ENCODE data around the gene SIX5.

The SIX5 gene

DNA sequence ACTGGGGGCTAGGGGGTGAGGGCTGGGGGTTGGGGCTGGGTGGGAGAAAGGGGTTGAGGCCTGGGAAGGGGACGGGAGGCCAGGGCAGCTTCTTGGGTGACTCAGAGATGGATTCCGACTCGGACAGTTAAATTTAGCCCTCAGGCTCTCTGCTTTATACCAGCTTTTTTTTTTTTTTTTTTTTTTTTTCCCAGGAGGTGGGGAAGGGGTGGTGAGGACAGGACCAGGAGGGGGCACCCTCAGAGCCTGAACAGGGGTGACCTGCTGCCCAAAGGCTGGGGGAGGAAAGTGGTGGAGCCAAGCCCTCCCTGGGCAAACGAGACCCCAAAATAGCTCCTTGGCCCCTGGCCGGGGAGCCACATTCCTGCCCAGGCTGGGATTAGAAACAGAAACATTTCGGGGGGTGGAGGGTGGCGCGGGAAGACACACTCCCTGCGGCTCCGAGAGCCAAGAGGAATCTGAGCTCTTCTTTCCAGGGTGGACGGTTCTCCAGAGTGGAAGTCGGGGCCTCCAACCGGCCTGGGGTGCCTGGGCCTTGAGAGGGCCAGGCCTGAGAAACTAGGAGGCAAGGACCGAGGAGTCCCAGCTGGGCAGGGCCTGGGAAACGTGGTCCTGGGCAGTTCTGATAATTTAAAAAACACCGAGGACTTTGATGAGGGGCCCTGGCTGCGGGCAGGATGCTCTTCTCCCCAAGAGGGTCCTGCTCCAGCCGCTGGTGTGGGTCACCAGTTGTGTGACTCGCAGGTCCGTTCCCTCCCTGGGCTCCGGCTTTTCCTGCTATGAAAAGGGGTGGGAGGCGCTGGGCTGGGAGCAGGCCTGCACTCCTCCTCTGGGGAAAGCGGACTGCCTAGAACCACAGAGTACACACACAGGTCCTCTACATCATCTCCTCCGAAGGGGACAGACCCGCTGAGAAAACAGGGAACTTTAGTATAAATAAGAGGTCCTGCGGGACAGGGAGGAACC, 14.1 kb upstream of the SIX5 start:
- Histone ChIP-seq H3K4me2 (ENCODE audit: low read depth, low read length) (no peak overlapping the region), H3K36me3 (replicated peaks; ENCODE audit: insufficient read depth, low read length) (no peaks in the 10 kb centered on the region), H3K27me3 (replicated peaks; ENCODE audit: insufficient read depth, low read length) (no peaks in the 10 kb centered on the region), H3F3A (ENCODE audit: insufficient read depth, low read length) (peaks cover 6% of the 10 kb centered on the region; the same call in 1 of the 2 replicates), H3K9me2 (replicated peaks; ENCODE audit: insufficient read depth, low read length) (no peaks in the 10 kb centered on the region), H2AFZ (ENCODE audit: low read length) (no peak overlapping the region), H3K9me3 (replicated peaks; ENCODE audit: insufficient read depth, low read length) (no peaks in the 10 kb centered on the region), H3K79me2 (ENCODE audit: low read length) (no peaks in the 10 kb centered on the region; the same call in 1 of the 2 replicates), H3K9ac (ENCODE audit: low read length) (no peak overlapping the region), H3K4me1 (ENCODE audit: low read length) (0 out of 2 replicates have a peak, but pooled peaks cover 6% of the 10 kb centered on the region), H4K20me1 (ENCODE audit: insufficient read depth, low read length) (no peaks in the 10 kb centered on the region), H3K27ac (ENCODE audit: low read length) (no peak overlapping the region), H3K4me3 (ENCODE audit: low read length) (no peak overlapping the region)
- no peak for TF ChIP-seq EZH2 (optimal IDR thresholded peaks at IDR 0.05; ENCODE audit: low read depth, low read length)
- TF ChIP-seq EZH2phosphoT487 (IDR thresholded peaks at IDR 0.05; ENCODE audit: low read length) = no peak
- TF ChIP-seq, protein P1, sequence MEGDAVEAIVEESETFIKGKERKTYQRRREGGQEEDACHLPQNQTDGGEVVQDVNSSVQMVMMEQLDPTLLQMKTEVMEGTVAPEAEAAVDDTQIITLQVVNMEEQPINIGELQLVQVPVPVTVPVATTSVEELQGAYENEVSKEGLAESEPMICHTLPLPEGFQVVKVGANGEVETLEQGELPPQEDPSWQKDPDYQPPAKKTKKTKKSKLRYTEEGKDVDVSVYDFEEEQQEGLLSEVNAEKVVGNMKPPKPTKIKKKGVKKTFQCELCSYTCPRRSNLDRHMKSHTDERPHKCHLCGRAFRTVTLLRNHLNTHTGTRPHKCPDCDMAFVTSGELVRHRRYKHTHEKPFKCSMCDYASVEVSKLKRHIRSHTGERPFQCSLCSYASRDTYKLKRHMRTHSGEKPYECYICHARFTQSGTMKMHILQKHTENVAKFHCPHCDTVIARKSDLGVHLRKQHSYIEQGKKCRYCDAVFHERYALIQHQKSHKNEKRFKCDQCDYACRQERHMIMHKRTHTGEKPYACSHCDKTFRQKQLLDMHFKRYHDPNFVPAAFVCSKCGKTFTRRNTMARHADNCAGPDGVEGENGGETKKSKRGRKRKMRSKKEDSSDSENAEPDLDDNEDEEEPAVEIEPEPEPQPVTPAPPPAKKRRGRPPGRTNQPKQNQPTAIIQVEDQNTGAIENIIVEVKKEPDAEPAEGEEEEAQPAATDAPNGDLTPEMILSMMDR (IDR thresholded peaks at IDR 0.05; ENCODE audit: low read length) = no peak
- DNase-seq = no peak

DNA sequence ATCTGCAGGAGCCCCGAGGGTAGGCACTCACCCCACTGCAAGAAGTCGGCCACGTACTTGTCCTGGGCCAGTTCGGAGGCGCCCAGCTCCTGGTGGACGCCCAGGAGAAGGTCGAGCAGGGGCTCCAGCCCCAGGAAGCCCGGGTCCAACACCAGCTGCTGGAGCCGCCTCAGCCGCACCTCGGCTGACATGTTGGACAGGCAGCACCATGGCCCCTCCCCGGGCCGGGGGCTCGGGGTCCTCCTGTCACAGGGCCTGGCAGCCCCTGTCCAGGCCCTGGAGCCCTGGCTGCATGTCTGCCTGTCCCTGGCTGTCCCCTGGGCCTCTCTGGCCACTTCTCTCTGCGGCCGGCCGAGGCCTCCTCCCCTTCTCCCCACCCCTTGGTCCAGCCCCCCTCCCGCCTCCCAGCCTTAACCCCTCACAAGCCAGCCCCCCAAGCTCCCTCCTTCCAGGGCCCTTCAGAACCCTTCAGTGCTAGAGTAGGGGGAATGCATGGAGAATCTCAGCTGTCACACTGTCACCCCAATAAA, 13.2 kb upstream of the SIX5 start, which contains the start of gene DMPK:
Gene DMPK, minus strand, starts transcription at position 329 of the 530 bp plus-strand sequence. Its CDS starts 138 bp downstream, at position 191.
- Histone ChIP-seq H3K9ac (ENCODE audit: low read length) (no peak within 1 kb of the TSS), H3F3A (ENCODE audit: insufficient read depth, low read length) (peaks cover 6% of the 10 kb centered on the region; the same call in 1 of the 2 replicates), H3K27ac (ENCODE audit: low read length) (no peak within 1 kb of the TSS), H3K4me3 (ENCODE audit: low read length) (no peak within 1 kb of the TSS), H3K4me1 (ENCODE audit: low read length) (0 out of 2 replicates have a peak, but pooled peaks cover 6% of the 10 kb centered on the region), H2AFZ (ENCODE audit: low read length) (no peak within 1 kb of the TSS), H3K79me2 (ENCODE audit: low read length) (no peaks in the 10 kb centered on the region; the same call in 1 of the 2 replicates), H3K9me3 (replicated peaks; ENCODE audit: insufficient read depth, low read length) (no peaks in the 10 kb centered on the region), H3K9me2 (replicated peaks; ENCODE audit: insufficient read depth, low read length) (no peaks in the 10 kb centered on the region), H3K36me3 (replicated peaks; ENCODE audit: insufficient read depth, low read length) (no peaks in the 10 kb centered on the region), H3K27me3 (replicated peaks; ENCODE audit: insufficient read depth, low read length) (no peaks in the 10 kb centered on the region), H3K4me2 (ENCODE audit: low read depth, low read length) (no peak within 1 kb of the TSS), H4K20me1 (ENCODE audit: insufficient read depth, low read length) (no peaks in the 10 kb centered on the region)
- no peak for DNase-seq
- no peak for TF ChIP-seq EZH2 (optimal IDR thresholded peaks at IDR 0.05; ENCODE audit: low read depth, low read length)
- no peak for TF ChIP-seq EZH2phosphoT487 (IDR thresholded peaks at IDR 0.05; ENCODE audit: low read length)
- TF ChIP-seq, protein P1 (IDR thresholded peaks at IDR 0.05; ENCODE audit: low read length) = no peak

DNA sequence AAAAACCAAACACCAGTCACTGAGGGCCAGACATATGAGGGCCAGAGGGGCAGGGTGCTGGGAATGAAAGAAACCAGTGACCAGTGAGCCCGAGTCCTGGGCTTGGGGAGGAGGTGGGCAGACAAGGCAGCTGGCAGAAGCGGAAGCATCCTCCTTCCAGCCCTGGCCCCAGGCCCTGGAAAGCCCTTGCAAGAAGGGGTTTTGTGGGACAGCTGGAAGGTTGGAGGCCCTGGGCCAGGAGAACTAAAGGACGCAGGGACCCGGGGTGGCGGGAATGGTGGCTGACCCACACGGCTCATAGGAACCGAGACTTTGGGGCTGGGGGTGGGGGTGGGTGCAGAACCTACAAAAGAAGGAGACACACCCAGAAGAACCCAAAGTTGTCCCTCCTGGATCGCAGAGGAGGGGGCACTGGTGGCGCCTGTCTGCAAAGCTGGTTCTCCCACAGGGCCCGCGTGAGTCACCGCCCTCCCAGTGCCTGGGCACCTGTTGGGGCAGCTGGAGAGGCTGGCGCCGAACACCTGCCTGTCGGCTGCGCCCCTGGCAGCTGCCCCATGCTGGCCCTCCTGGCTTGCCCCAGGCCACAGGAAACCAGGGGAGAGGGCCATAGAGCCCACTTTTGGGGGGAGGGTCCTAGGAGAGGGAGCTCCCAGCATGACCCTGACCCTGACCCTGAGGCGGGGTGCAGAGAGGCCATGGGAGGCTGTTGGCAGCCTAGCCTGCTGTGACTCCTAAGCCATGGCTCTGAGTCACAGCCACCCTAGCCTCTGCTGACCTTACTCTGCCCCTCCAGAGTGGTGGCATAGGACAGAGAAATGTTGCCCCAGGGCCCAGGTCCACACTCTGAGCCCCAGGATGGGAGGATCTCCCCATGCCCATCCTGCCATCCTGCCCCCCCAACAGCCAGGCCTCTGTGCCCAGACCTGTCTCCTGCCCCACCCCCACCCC, 12.4 kb upstream of the SIX5 start:
- H2AFZ ChIP-seq (ENCODE audit: low read length) = no peak overlapping the region
- no peaks in the 10 kb centered on the region for H3K9me3 ChIP-seq (replicated peaks; ENCODE audit: insufficient read depth, low read length)
- H3K27ac ChIP-seq (ENCODE audit: low read length) = no peak overlapping the region
- no peak overlapping the region for H3K4me3 ChIP-seq (ENCODE audit: low read length)
- no peaks in the 10 kb centered on the region for H4K20me1 ChIP-seq (ENCODE audit: insufficient read depth, low read length)
- no peaks in the 10 kb centered on the region for H3K27me3 ChIP-seq (replicated peaks; ENCODE audit: insufficient read depth, low read length)
- no peaks in the 10 kb centered on the region; the same call in 1 of the 2 replicates for H3K79me2 ChIP-seq (ENCODE audit: low read length)
- 0 out of 2 replicates have a peak, but pooled peaks cover 6% of the 10 kb centered on the region for H3K4me1 ChIP-seq (ENCODE audit: low read length)
- H3K4me2 ChIP-seq (ENCODE audit: low read depth, low read length) = no peak overlapping the region
- no peaks in the 10 kb centered on the region for H3K9me2 ChIP-seq (replicated peaks; ENCODE audit: insufficient read depth, low read length)
- TF ChIP-seq, protein P1 (IDR thresholded peaks at IDR 0.05; ENCODE audit: low read length) = no peak
- no peak for TF ChIP-seq EZH2phosphoT487 (IDR thresholded peaks at IDR 0.05; ENCODE audit: low read length)
- no peak for TF ChIP-seq EZH2 (optimal IDR thresholded peaks at IDR 0.05; ENCODE audit: low read depth, low read length)
- DNase-seq = no peak
- H3F3A ChIP-seq (ENCODE audit: insufficient read depth, low read length) = peaks cover 6% of the 10 kb centered on the region; the same call in 1 of the 2 replicates
- H3K9ac ChIP-seq (ENCODE audit: low read length) = no peak overlapping the region
- H3K36me3 ChIP-seq (replicated peaks; ENCODE audit: insufficient read depth, low read length) = no peaks in the 10 kb centered on the region

All from MM.1S (cell line).